NT2/D1 (cell line): ENCODE results near the gene HS3ST3B1.

ENCODE experiments used
- DNase-seq: peaks from one replicate; pipeline ENCODE4 v3.0.0-alpha.2; 2011; ENCODE audit warnings: low read depth, low spot score
- H3K27me3 ChIP-seq: 2 replicates; pipeline ENCODE4 v1.6.0; 2011; ENCODE audit warnings: mild to moderate bottlenecking; ENCODE audit not compliant: insufficient read length, insufficient read depth
- H3K36me3 ChIP-seq: 2 replicates; pipeline ENCODE4 v1.6.1; 2011; ENCODE audit warnings: mild to moderate bottlenecking, low read length, mixed read lengths; ENCODE audit not compliant: insufficient read depth, insufficient read length
- H3K4me1 ChIP-seq: 2 replicates; pipeline ENCODE4 v1.5.1; 2011; ENCODE audit not compliant: insufficient read depth, insufficient read length
- H3K4me3 ChIP-seq: 2 replicates; pipeline ENCODE4 v1.5.1; 2011; ENCODE audit warnings: low read depth; ENCODE audit not compliant: insufficient read length
- H3K9ac ChIP-seq: 2 replicates; pipeline ENCODE4 v1.6.0; 2011; ENCODE audit warnings: low read depth; ENCODE audit not compliant: insufficient read length
- H3K9me3 ChIP-seq: 2 replicates; pipeline ENCODE4 v1.5.1; 2011; ENCODE audit warnings: mild to moderate bottlenecking, low read length; ENCODE audit not compliant: insufficient read depth
- SUZ12 ChIP-seq: IDR thresholded peaks from 2 replicates; pipeline ENCODE4 v1.6.1; 2011; ENCODE audit not compliant: insufficient read length, insufficient read depth; ENCODE audit errors: extremely low read depth
- YY1 ChIP-seq: IDR thresholded peaks from 2 replicates; pipeline ENCODE4 v1.6.1; 2011; ENCODE audit not compliant: insufficient read length, insufficient read depth
- ZNF274 ChIP-seq: IDR thresholded peaks from 2 replicates; pipeline ENCODE4 v1.6.1; 2011; ENCODE audit warnings: mild to moderate bottlenecking, low read depth, low read length

Gene HS3ST3B1

GRCh38 chr17:14346801-14347200 lies 45.9 kb downstream of the HS3ST3B1 start:
- no peaks in the 10 kb centered on the region for H3K36me3 ChIP-seq
- no peaks in the 10 kb centered on the region for H3K27me3 ChIP-seq
- no peak for DNase-seq
- H3K4me1 ChIP-seq, result no peaks in the 10 kb centered on the region
- H3K4me3 ChIP-seq, result no peak overlapping the region
- H3K9ac ChIP-seq, result no peak overlapping the region
- TF ChIP-seq ZNF274 (no peak), YY1 (no peak), SUZ12 (no peak)
- no peaks in the 10 kb centered on the region for H3K9me3 ChIP-seq

GRCh38 chr17:14351493-14351892 lies 50.6 kb downstream of the HS3ST3B1 start:
- TF ChIP-seq YY1, result no peak
- no peak for TF ChIP-seq ZNF274
- no peak for TF ChIP-seq SUZ12
- Histone ChIP-seq H3K36me3 (no peaks in the 10 kb centered on the region), H3K4me3 (no peak overlapping the region), H3K9ac (no peak overlapping the region), H3K9me3 (no peaks in the 10 kb centered on the region), H3K27me3 (no peaks in the 10 kb centered on the region), H3K4me1 (no peaks in the 10 kb centered on the region)
- no peak for DNase-seq

DNA sequence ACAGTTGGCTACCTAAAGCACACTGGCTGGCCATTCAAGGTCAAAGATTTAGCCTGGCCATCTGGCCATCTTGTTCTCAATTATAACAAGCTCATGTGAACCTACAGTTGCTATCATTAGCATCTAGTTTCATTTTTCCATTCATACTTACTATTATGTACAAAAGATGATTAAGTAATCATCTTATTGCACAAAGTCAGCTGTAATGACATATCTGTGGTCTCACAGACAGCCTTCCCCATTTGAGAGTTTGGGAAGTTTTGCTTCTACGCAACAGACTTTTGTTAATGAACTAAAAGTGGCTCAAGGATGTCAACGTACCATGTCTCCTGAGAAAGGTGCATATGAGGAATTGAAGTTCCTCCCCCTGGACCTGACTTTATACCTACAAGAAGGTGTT lies 51.3 kb downstream of the HS3ST3B1 start:
- DNase-seq, result no peak
- no peak overlapping the region for H3K9ac ChIP-seq
- H3K36me3 ChIP-seq, result no peaks in the 10 kb centered on the region
- TF ChIP-seq YY1, result no peak
- no peak for TF ChIP-seq SUZ12
- no peak for TF ChIP-seq ZNF274
- no peaks in the 10 kb centered on the region for H3K27me3 ChIP-seq
- no peaks in the 10 kb centered on the region for H3K9me3 ChIP-seq
- H3K4me3 ChIP-seq, result no peak overlapping the region
- H3K4me1 ChIP-seq, result no peaks in the 10 kb centered on the region

GRCh38 chr17:14353861-14354474 lies 53.1 kb downstream of the HS3ST3B1 start:
- no peak for TF ChIP-seq ZNF274
- TF ChIP-seq YY1, result no peak
- TF ChIP-seq SUZ12, result no peak
- Histone ChIP-seq H3K4me1 (no peaks in the 10 kb centered on the region), H3K4me3 (no peak overlapping the region), H3K9me3 (no peaks in the 10 kb centered on the region), H3K9ac (no peak overlapping the region), H3K36me3 (no peaks in the 10 kb centered on the region), H3K27me3 (no peaks in the 10 kb centered on the region)
- no peak for DNase-seq

GRCh38 chr17:14354807-14355206 lies 53.9 kb downstream of the HS3ST3B1 start:
- H3K4me1 ChIP-seq, result no peaks in the 10 kb centered on the region
- H3K9ac ChIP-seq, result no peak overlapping the region
- TF ChIP-seq SUZ12, result no peak
- TF ChIP-seq YY1, result no peak
- no peak for TF ChIP-seq ZNF274
- no peaks in the 10 kb centered on the region for H3K9me3 ChIP-seq
- DNase-seq, result no peak
- H3K27me3 ChIP-seq, result no peaks in the 10 kb centered on the region
- H3K4me3 ChIP-seq, result no peak overlapping the region
- H3K36me3 ChIP-seq, result no peaks in the 10 kb centered on the region

DNA sequence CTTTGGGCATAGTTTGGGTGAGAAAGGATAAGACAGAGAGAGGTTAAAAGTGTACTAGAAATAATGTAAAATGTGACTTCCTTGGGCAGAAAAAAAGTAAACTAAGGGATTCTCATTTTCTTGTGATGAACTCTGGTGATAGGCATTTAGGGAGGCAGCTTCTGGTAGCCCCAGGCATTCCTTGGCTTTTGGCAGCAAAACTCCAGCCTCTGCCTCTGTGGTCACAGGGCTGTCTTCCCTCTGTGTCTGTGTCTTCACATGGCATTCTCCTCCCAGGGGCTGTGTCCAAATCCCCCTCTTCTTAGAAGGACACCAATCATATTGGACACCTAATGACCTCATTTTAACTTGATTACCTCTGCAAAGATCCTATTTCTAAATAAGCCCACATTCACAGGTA lies 54.7 kb downstream of the HS3ST3B1 start:
- Histone ChIP-seq H3K36me3 (no peaks in the 10 kb centered on the region), H3K9me3 (no peaks in the 10 kb centered on the region), H3K9ac (no peak overlapping the region), H3K4me3 (no peak overlapping the region), H3K27me3 (no peaks in the 10 kb centered on the region), H3K4me1 (no peaks in the 10 kb centered on the region)
- no peak for DNase-seq
- no peak for TF ChIP-seq SUZ12
- TF ChIP-seq ZNF274, result no peak

DNA sequence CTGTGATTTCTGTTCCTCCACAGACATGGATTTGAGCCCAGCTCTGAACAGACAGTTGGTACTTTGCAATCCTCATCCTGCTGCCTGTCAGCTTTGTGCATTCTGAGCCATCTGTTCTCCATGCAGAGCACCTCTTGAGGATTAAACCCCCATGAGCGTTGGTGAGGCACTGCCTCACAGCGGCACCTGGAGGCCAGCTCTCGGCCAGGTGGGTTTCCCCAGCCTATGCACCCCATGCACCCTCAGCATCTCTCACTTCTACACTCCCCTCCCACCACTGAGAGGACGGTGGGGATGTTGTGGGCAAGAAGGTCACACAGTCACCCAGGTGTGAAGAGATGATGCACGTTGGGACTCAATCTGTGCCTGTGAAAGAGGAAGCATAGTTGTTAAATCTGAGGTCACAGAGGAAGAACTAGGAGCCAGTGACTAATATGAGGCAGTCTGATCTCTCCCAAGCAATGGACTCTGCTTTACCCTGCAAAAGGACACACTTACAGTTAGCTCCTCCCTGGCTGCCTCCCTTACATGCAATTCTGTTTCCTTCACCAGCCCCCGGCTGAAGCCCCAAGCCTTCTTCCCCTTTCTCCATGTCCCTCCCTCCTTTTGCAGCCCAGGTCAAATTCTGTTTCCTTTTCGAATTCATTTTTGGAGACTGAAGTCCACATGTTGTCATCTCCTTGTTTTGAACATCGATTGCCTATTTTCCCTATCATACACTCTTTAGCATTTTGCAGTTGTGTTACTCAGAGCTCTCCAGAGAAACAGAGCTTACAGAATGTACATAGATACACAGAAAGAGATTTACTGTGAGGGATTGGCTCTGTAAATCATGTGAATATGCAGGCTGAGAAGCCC lies 58.5 kb downstream of the HS3ST3B1 start:
- H3K36me3 ChIP-seq, result no peaks in the 10 kb centered on the region

More for the DNA sequence above, 58.5 kb downstream of the HS3ST3B1 start:
- TF ChIP-seq ZNF274 (no peak), SUZ12 (no peak), YY1 (no peak)
- no peaks in the 10 kb centered on the region for H3K27me3 ChIP-seq
- no peaks in the 10 kb centered on the region for H3K9me3 ChIP-seq
- H3K4me3 ChIP-seq, result no peak overlapping the region
- no peaks in the 10 kb centered on the region for H3K4me1 ChIP-seq
- DNase-seq, result no peak
- H3K9ac ChIP-seq, result no peak overlapping the region
